MV-4-11 (cell line): ENCODE measurements around the gene GPN3.
"Not testable (repeated sequence)": the region's sequence is repeated elsewhere in the genome, so short reads cannot be mapped to it uniquely, and the experiment has no call there.

Experiments
- DNase-seq: peaks from one replicate; lab custom pipeline; 2025; lab: John Stamatoyannopoulos, UW

The GPN3 gene

DNA sequence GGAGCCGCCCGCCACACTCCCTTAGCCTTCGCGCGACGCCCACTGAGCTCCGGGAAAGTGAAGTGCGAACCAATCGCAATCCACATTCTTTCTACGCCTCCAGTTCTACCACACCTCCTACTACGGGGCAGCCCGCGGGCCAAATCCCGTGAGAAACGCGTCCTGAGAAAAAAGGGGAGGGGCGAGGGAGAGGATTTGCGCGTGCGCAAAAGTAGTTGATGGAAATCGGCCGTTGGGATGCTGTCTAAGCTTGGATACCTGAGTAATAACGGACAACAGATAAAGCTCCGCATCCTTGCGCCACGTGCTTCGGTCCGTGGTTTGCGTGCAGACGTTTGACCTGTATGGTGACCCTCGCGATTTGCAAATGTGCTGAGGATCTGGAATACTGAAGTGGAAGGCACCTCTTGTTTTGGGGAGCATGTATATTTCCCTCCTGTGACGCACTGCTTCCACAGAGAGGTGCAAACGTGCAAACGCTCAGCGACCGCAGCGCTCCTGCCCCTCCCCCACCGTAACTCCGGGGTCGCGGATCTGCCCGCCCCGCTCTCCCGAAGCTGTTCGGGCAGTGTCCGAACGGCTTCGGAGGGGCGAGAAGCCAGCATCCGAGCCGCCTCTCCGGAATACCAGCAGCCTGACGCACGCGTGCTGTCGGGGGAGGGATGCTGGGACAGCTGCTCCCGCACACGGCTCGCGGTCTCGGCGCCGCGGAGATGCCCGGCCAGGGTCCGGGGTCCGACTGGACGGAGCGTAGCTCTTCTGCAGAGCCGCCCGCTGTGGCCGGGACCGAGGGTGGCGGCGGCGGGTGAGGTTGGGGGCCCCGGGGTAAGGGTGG is at the start of gene GPN3, which contains the start of gene FAM216A:
GPN3 (minus strand) TSS at position 44 of the 835 bp plus-strand sequence. CDS start 54 bp downstream, outside the sequence.
FAM216A (plus strand) TSS at position 632 of the 835 bp plus-strand sequence; CDS start at position 663, 31 bp downstream.
- DNase-seq = peak; percentile 97

DNA sequence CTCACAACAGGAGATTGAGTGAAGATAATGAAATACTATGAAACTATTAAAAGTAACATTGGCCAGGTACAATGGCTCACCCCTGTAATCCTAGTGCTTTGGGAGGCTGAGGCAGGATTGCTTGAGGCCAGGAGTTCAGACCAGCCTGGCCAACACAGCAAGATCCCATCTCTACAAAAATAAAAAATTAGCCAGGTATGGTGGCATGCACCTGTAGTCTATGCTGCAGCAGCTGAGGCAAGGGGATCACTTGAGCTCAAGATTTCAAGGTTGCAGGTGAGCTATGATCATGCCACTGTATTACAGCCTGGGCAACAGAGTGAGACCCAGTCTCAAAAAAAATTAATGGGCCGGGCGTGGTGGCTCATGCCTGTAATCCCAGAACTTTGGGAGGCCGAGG is 48.9 kb upstream of the GPN3 start:
- no peak for DNase-seq

DNA sequence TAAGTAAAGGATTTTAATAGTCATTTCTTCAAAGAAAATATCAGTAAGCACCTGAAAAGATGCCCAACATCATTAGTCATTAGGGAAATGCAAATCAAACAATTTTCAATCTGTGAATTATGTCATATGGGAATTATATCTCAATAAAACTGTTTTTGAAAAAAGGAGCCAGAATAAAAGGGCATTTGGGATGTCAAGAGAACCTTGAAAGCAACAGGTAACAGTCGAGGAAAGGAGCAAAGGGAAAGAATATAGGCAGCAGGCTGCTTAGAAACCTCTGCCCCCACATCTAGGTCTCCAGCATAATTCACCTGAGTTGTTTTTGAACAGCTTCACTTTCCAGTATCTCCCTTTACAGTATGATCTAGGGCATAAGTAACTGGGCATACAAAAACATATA is 46.3 kb upstream of the GPN3 start:
- DNase-seq = no peak

DNA sequence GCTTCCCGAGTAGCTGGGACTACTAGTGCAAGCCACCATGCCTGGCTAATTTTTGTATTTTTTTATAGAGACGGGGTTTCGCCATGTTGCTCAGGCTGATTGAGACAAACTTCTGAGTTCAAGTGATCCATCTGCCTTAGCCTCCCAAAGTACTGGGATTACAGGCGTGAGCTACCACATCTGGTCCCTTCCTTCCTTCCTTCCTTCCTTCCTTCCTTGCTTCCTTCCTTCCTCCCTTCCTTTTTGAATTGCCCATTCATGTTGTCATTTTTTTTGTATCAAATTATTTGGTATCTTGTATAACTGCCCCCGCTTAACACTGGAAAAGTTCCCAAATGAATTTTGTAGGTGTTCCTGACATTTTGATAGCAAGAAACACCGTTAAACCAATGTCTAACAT is 45.8 kb upstream of the GPN3 start:
- no peak for DNase-seq

DNA sequence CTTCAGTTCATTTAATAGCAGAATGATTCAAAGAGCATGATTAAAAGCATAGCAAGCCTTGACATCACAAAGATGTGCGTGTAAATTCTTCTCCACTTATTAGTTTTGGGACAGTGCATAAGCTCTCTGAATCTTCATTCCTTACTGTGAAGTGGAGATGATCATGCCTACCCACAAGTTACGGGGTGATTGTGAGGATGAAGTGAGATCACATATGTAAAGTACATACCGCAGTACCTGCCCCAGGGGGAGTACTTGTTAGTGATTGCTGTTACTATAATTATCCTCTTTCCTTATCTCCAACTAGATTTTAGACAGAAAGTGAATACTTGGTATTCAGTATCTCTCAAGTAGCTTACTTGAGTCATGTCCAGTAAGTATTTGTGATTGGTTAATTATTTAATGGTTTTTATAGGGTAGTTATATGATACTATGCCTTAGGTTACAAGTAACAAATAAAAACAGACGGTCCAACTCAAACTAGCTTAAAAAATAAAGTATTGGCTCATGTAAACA is 40.1 kb upstream of the GPN3 start:
- DNase-seq = no peak

DNA sequence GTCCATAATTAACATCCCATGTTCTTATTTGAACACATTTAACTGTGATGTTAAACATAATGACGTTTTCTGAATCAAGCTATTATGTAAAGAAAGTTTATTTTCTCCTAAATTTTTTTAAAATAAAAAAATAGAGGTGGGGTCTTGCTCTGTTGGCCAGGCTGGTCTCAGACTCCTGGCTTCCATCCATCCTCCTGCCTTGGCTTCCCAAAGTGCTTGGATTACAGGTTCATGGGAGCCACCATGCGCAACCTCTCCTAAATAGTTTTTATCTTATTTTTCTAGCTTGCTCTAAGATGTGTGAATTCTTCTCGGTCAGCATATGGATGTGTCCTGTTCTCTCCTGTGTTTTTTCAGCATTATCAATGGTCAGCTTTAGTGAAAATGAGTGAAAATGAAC is 37.3 kb upstream of the GPN3 start:
- no peak for DNase-seq

DNA sequence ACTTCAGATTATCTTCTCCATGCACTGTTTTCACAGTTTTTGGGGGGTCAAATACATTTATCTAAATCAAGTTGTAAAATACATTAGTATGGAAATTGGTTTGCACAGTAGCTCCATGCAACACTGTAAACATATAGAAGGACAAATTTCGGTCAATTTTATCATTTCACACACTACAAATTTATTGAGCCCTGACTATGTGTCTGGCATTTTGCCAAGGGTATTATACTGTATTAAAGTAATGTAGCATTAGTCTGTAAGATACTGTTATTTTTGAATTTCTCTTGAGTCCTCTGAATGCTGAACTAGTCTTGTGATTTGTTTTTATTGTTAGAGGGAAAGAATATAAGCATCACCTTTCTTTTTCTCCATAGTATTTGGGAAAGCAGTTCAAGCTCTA is 35.4 kb upstream of the GPN3 start:
- DNase-seq = no peak

DNA sequence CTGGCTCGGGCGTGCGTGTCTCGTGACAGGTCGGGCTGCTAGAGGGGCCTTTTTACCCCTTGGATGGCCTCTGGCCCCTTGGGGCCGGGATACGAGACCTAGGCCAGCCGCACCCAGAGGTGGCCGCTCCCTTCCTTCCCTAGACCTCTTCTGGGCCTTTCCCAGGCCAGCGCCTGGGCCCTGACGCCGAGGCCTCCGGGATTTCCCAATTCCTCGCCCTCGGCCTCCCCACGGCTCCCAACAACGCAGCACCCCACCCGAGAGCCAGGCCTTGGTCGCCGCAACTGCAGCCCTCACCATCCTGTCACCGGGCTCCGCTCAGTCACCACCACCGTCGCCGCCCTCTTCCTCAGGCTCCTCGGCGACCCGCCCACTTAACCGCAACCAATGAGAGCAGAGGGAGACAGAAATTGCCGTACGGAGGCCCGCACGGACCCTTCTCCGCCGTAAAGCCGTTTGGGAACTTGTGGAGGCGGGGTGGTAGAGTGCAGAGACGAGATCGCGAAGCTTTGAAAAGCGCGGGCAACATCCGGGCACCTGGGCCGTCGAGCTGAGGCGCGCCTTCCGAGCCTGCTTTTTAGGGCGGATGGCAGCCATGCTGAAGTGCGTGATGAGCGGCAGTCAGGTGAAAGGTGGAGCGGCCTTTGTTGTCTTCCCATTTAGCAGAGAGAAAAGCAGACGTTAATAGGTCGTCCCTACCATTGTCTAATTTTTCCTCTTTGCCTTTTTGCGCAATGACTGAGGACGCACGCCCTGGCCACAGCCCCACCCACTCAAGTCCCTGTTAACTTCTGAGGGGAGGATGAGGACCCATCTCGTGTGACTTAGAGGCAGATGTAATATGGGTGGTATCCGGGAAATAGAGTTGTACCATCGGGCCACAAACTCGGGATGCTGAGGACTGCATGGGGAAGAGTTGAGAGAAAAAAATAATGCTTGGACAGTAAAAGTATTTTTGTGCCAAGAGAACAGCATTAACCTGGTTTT is 34.0 kb upstream of the GPN3 start, which contains the start of the genes RAD9B and VPS29:
RAD9B (plus strand) TSS at position 580 of the 987 bp plus-strand sequence; CDS start at position 587, 7 bp downstream.
VPS29 (minus strand) TSS at position 360 of the 987 bp plus-strand sequence; CDS start at position 300, 60 bp downstream.
- peak; percentile 98 for DNase-seq

DNA sequence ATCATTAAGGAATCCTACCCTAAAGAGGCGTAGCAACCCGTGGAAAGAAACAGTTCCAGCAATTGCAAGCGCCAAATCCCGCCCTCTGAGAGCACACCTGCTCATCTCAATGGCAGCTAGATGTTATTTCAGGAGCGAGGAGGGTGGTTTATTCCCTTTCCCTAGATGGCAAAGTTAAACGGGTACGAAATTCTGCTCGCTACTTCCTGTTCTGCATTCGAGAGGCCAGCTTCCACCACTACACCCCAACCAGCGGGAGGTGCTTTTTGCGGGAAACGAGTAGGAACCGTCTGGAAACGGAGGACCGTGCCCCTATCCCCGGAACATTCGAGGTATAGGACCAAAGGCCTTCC is 33.3 kb upstream of the GPN3 start:
- peak; percentile 77 for DNase-seq

DNA sequence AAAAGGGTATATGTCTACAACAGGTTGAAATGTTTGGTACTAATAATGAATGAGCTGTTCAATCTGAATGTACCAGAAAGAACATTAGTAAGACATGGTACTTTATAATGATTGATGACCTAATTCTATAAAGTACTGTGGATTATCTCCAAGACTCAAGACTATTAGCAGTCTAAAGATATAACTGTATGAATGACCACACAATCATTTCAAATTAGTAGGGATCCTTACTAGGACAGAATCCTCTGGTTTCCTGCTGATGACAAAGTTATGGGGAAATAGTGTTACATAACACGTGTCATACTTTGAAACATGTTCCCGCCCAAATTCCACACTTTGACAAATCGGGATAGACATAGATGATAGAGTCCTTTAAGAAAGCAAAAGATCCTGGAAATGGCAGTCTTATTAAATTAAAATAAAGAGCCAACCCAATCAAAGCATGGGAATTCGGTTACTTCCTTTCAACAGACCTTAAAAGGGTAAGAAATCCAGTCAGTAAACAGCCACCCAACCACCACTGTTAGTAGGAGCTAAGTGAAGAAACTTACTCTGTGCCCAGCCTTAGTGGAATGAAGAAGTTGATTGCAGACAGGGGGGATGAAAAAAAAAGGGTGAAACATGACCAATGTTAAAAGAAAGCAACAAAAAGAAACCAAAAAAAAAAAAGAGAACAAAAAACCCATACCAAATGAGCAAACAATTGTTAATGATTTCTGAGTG is 31.1 kb upstream of the GPN3 start:
- DNase-seq = peak; percentile 83

DNA sequence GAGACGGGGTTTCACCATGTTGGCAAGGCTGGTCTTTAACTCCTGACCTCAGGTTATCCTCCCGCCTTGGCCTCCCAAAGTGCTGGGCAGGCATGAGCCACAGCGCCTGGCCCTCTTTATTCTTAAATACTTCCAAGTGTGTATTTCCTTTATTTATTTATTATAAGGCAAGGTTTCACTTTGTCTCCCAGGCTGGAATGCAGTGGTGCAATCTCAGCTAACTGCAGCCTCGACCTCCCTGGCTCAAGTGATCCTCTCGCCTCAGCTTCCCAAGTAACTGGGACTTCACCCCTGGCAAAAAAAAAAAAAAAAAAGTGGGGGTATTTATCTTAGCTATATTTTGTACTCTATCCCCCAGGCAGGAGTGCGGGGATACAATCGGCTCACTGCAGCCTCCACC is 7.4 kb upstream of the GPN3 start:
- no peak for DNase-seq

DNA sequence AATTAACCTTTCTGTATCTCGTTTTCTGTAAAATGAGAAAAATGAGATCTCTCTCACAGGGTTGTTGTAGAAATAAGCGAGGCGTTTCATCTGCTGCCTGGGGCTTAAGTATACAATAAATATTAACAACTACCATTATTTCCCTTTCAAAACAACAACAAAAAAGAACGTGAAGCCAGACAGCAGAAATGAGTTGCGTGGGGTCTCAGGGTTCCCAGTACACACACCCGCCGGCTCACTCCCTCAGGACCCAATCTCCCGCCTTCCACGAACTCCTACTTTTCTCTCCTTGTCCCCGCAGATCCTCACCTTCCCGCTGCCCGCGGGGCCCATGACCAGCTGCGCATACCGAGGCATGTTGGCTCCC is 227 bp downstream of the GPN3 start:
- DNase-seq = no peak

DNA sequence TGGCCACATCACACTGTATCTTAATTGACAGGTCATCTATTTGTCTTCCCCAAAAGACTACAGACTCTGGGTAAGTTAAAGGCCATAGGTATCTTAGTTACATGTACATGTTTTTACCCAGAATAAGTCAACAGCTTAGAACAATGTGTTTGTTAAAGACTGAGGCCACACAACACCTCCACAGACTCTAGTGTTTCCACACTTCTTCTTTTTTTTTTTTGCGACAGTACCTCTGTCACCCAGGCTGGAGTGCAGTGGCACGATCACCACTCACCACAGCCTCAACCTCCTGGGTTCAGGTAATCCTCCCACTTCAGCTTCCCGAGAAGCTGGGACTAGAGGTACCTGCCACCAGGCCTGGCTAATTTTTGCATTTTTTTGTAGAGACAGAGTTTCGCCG is 1.3 kb downstream of the GPN3 start:
- DNase-seq = peak; percentile 20

DNA sequence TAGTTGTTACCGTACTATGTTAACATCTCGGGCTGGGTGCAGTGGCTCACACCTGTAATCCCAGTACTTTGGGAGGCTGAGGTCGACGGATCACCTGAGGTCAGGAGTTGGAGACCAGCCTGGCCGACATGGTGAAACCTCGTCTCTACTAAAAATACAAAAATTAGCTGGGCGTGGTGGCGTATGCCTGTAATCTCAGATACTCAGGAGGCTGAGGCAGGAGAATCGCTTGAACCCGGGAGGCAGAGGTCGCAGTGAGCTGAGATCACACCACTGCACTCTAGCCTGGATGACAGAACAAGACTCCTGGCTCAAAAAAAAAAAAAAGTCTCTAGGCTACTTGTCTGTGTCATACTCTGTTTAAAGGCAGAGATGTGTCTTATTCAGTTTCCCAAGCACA is 2.3 kb downstream of the GPN3 start:
- not testable (repeated sequence) for DNase-seq

DNA sequence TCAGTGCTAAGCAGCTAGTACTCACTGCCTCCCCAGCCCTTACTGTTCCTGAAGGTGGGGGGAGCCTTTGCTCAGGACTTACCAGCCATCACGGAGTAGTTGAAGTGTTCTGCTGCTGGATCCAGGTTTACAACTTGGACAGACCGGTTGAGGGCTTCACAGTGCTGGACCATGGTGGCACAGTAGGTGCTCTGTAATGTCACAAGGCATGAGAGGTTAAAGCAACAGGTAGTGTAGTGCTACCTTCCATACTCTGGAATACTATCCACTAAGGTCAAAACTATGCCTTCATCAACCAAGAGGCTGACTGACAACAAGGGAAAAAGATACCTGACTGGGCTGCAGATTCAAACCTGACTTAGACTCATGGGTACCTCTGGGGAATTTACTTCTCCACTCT is 3.0 kb downstream of the GPN3 start:
- DNase-seq = no peak

DNA sequence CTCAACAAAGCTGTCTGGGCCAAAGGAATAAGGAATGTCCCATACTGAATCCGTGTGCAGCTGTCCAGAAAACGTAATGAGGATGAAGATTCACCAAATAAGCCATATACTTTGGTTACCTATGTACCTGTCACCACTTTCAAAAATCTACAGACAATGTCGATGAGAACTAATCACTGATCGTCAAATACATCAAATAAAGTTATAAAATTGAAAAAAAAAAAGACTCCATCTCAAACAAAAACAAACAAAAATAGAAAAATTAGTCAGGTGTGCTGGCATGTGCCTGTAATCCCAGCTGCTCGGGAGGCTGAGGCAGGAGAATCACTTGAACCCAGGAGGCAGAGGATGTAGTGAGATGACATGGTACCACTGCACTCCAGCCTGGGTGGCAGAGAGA is 6.9 kb downstream of the GPN3 start:
- not testable (repeated sequence) for DNase-seq

DNA sequence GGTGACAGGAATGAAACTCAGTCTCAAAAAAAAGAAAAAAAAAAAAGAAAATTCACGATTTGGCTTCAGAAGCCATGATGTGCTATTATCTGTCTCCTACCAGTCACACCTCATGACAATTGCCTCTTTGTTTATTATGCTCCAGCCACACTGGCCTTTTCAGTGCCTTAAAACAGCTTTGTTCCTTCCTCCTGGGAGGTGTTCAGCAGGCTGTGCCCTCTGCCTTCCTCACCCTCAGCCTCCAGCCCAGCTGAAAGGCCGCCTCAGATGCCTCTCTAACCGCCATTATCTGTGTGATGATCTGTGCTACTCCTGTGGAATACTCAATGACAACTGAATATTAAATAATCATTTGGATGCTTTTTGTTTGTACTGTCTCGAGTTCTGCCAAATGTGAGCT is 9.3 kb downstream of the GPN3 start:
- no peak for DNase-seq

DNA sequence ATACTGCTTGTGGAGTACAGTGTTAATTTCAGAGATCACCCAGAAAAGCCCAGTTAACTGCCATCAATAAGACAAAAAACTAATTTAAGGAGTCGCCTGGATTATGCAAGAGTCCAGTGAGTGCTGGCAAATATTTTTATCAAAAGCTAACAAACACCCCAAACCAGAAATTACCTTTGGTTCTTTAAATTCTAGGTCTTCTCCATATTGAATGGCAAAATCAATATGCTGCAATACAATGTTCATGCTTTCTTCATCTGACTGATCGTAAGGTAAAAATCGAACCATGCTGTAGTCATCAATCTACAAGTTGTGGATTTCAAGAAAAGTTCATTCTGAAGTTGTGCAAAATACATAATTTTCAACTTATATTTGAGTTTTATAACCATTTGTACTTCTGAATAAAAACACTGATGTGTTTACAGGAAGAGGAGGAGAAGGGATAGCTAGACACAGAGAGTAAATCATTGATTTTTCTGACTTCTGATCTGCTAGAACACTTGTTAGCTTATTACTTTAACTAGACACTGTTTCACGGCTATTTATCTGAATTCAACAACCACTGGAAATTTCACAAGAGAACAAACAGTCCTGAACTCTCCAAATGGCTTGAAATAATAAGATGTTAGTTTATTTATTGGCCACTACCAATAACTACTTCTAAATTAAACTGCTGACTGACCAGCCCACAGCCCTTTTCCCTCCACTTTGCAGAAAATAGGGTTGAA is 14.3 kb downstream of the GPN3 start:
- DNase-seq = no peak

DNA sequence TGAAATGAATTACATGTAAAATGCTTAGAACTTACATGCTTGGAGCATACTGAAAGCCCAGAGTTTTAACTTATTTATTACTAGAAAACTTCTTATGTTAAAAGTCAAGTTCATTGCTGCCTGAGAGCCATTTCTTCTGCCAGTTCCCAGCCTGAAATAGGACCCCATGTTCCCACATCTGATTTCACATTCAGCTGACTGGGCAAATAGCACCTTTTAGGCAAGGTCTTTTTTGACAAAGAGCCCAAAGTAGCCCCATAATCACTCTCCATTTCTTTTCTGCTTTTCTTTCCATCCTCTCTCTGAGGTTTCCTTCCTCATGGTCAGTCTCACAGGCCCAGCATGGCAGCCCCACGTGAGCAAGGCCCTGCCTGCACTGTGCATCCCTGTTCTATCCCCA is 16.8 kb downstream of the GPN3 start:
- DNase-seq = no peak

DNA sequence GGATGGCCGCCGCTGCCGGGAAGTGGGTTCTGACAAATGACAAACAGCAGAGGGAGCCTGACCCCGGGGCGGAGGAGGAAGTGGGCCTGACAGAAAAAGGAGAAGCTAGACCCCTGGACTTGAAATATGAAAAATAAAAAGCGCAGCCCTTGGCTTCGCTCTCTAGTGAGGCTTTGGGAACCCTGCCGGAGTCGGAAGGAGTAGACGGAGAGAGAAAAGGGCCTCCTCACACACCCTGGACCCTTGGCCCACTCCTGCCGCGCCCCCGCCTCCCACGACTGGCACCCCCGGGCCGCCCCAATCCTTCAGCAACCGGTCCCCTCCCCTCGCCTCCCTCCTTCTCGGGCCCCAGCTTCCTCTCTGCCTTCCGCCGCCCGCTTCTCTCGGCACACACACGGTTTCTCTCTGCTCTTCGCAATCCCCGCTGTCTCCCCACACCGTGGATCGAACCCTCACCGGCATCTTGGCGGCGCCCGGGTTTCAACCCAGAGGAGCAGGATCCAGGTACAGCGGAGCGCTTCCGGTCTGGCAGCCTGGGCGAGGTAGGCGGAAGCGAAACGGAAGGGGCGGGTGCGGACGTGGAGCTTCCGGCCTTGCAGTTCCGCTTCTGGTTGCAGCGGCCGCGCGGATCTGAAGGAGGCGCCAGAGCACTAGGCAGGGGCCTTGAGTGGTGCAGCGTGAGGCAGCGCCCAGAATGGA is 18.1 kb downstream of the GPN3 start, which contains the start of gene ARPC3:
ARPC3 (minus strand) TSS at position 539 of the 699 bp plus-strand sequence; CDS start at position 462, 77 bp downstream.
- peak; percentile 94 for DNase-seq
